Endothelial cell of umbilical vein (primary cell): ENCODE data around the gene PIK3C2G. TPM values are rescaled to one million over a fixed set of nuclear protein-coding genes. Genes with fewer than 3 reads are reported as not detected.

Experiments
- BruUV-seq: library from RNA; stranded (reverse); fragments of 400-500 nt; replicated peaks from 2 replicates; lab custom pipeline; 2021; lab: Mats Ljungman, UMichigan
- CTCF ChIA-PET: fragments of 300-600, 350-600 bp; sonication (Branson Sonifier 250); formaldehyde crosslinking; loops from one replicate; lab custom pipeline; 2021; ENCODE audit warnings: antibody characterized with exemption, inconsistent platforms; lab: Charles Lee
- POLR2A ChIA-PET: fragments of 300-600, 350-600 bp; sonication (Branson Sonifier 250); formaldehyde crosslinking; loops from one replicate; lab custom pipeline; 2021; ENCODE audit warnings: antibody characterized with exemption, inconsistent platforms; lab: Charles Lee
- DNase-seq: peaks from one replicate; pipeline ENCODE4 v3.0.0-alpha.2; 2011; ENCODE audit warnings: low read depth, low spot score
- FAIRE-seq: peaks from 2 replicates; lab custom pipeline; 2011; peaks lifted over from hg19 to GRCh38; lab: Jason Lieb, UNC
- H2AFZ ChIP-seq: 2 replicates; pipeline ENCODE4 v1.6.0; 2012; ENCODE audit warnings: low read depth, low read length, control low read depth, inconsistent platforms
- H3K27ac ChIP-seq: 2 replicates; pipeline ENCODE4 v1.5.1; 2011; ENCODE audit warnings: low read depth, mild to moderate bottlenecking, control low read depth, low read length, moderate library complexity; ENCODE audit not compliant: insufficient read depth
- H3K27me3 ChIP-seq, 2 experiments: 2 replicates each; pipeline versions ENCODE4 v1.6.0 to v1.6.1; 2011; ENCODE audit warnings: low read length in 2 of 2, mixed read lengths in 1 of 2; ENCODE audit not compliant: control insufficient read depth in 2 of 2, insufficient read depth in 2 of 2
- H3K36me3 ChIP-seq, 2 experiments: 2 replicates in 1 of 2; 3 replicates in 1 of 2; pipeline ENCODE4 v1.5.1; 2011; ENCODE audit warnings: low read length in 2 of 2, mild to moderate bottlenecking in 1 of 2, moderate library complexity in 1 of 2; ENCODE audit not compliant: control insufficient read depth in 2 of 2, insufficient read depth in 2 of 2; ENCODE audit errors: extremely low read depth in 1 of 2
- H3K4me1 ChIP-seq: 3 replicates; pipeline ENCODE4 v1.5.1; 2011; ENCODE audit warnings: mild to moderate bottlenecking, low read length; ENCODE audit not compliant: control insufficient read depth, insufficient read depth; ENCODE audit errors: extremely low read depth
- H3K4me2 ChIP-seq: 2 replicates; pipeline ENCODE4 v1.6.1; 2011; ENCODE audit warnings: low read length, control low read depth, mixed read lengths; ENCODE audit not compliant: insufficient read depth
- H3K4me3 ChIP-seq, 3 experiments: fragments of 200-600 bp in 1 of 3; sonication (generic), shearing (Covaris generic) in 1 of 3; replicated peaks in 1 of 3; 2 replicates each; pipeline ENCODE4 v1.5.1; 2011 to 2016; ENCODE audit warnings: control low read depth in 3 of 3, low read length in 3 of 3, mild to moderate bottlenecking in 2 of 3, inconsistent platforms in 1 of 3, low read depth in 1 of 3, moderate library complexity in 1 of 3; ENCODE audit not compliant: insufficient read depth in 1 of 3
- H3K79me2 ChIP-seq: 2 replicates; pipeline ENCODE4 v1.6.0; 2012; ENCODE audit warnings: low read length, inconsistent platforms; ENCODE audit not compliant: control insufficient read depth, insufficient read depth
- H3K9ac ChIP-seq: replicated peaks from 2 replicates; pipeline ENCODE3; 2011; ENCODE audit warnings: low read length, control low read depth; ENCODE audit not compliant: insufficient read depth; ENCODE audit errors: extremely low read depth
- H3K9me1 ChIP-seq: replicated peaks from 3 replicates; pipeline ENCODE4 v1.6.0; 2011; ENCODE audit warnings: mild to moderate bottlenecking, low read length; ENCODE audit not compliant: control insufficient read depth, insufficient read depth; ENCODE audit errors: extremely low read depth
- H3K9me3 ChIP-seq: replicated peaks from 2 replicates; pipeline ENCODE4 v1.5.1; 2012; ENCODE audit warnings: low read length, inconsistent platforms; ENCODE audit not compliant: control insufficient read depth, insufficient read depth
- H4K20me1 ChIP-seq: replicated peaks from 2 replicates; pipeline ENCODE3; 2011; ENCODE audit warnings: mild to moderate bottlenecking, low read length; ENCODE audit not compliant: control insufficient read depth, insufficient read depth; ENCODE audit errors: extremely low read depth
- CTCF ChIP-seq, 2 donors: IDR thresholded peaks; 1 replicate in 1 of 2; 2 replicates in 1 of 2; pipeline ENCODE4 v1.5.1; 2011; ENCODE audit warnings: low read length in 2 of 2, mild to moderate bottlenecking in 2 of 2, moderate library complexity in 2 of 2, control low read depth in 1 of 2, inconsistent platforms in 1 of 2, low read depth in 1 of 2; ENCODE audit not compliant: insufficient read depth in 1 of 2; ENCODE audit errors: extremely low read depth in 1 of 2
- EZH2 ChIP-seq: IDR thresholded peaks from 2 replicates; pipeline ENCODE4 v1.6.1; 2012; ENCODE audit warnings: borderline replicate concordance, low read depth, mild to moderate bottlenecking, moderate library complexity, low read length, inconsistent platforms; ENCODE audit not compliant: severe bottlenecking
- FOS ChIP-seq: IDR thresholded peaks from 2 replicates; pipeline ENCODE4 v1.6.1; 2011; ENCODE audit warnings: mild to moderate bottlenecking, low read length, moderate library complexity, borderline replicate concordance; ENCODE audit not compliant: insufficient read depth
- GATA2 ChIP-seq: IDR thresholded peaks from 2 replicates; pipeline ENCODE4 v1.7.0; 2011; ENCODE audit warnings: low read depth, mild to moderate bottlenecking, moderate library complexity, mixed read lengths, low read length; ENCODE audit not compliant: insufficient read length, insufficient read depth
- JUN ChIP-seq: IDR thresholded peaks from 2 replicates; pipeline ENCODE4 v1.6.1; 2011; ENCODE audit warnings: borderline replicate concordance, low read depth; ENCODE audit not compliant: insufficient read length, insufficient read depth
- MAX ChIP-seq: IDR thresholded peaks from 2 replicates; pipeline ENCODE4 v1.6.1; 2011; ENCODE audit not compliant: insufficient read depth, insufficient read length
- MYC ChIP-seq: IDR thresholded peaks from one replicate; pipeline ENCODE4 v1.6.1; 2011; ENCODE audit warnings: mild to moderate bottlenecking, low read depth, low read length
- POLR2A ChIP-seq: IDR thresholded peaks from 2 replicates; pipeline ENCODE4 v1.6.1; 2012; ENCODE audit warnings: low read depth, mild to moderate bottlenecking, control low read depth, low read length
- POLR2AphosphoS5 ChIP-seq: IDR thresholded peaks from 2 replicates; pipeline ENCODE4 v1.6.1; 2012; ENCODE audit warnings: low read depth, mild to moderate bottlenecking, control low read depth, low read length, moderate library complexity; ENCODE audit not compliant: insufficient read depth
- dilution Hi-C: fragments of 300-500 bp; cut with MboI; formaldehyde crosslinking; loops from one replicate; pipeline ENCODE4 v1.15.0; 2019; ENCODE audit warnings: low sequenced_read_pairs; ENCODE audit not compliant: extremely low pct_ligation_motif_present
- intact Hi-C: fragments of 100-400 bp; cut with micrococcal nuclease; formaldehyde crosslinking; loops from one replicate; pipeline ENCODE4 v1.10.0; 2022
- polyA plus RNA-seq, 4 experiments: library from polyadenylated mRNA; depleted of rRNA in 3 of 4; stranded (reverse) in 3 of 4; unstranded in 1 of 4; fragments of >200 nt; gene quantifications; 2 replicates each; pipeline versions ENCODE4 v1.2.1 to v1.2.3, GENCODE V29; 2011 to 2012; ENCODE audit warnings: missing spikeins in 1 of 4
- total RNA-seq: library from RNA; stranded (reverse); gene quantifications from 2 replicates; pipeline ENCODE4 v1.2.3, GENCODE V29; 2021

Gene PIK3C2G
- total and polyA plus RNA-seq, 2 donors (not counting 3 experiments of a cell fraction or from before 2014, with no cell fraction given) = not detected

GRCh38 chr12:18486036-18486435, 224.7 kb downstream of the PIK3C2G start:
- POLR2A ChIA-PET = no interaction called here
- Histone ChIP-seq H3K79me2 (no peaks in the 10 kb centered on the region), H3K9me1 (no peaks in the 10 kb centered on the region), H3K4me2 (no peak overlapping the region), H3K4me3 (no peak overlapping the region), H3K9me3 (no peaks in the 10 kb centered on the region), H3K36me3 (no peaks in the 10 kb centered on the region), H3K4me1 (no peaks in the 10 kb centered on the region), H2AFZ (no peak overlapping the region), H3K27me3 (no peaks in the 10 kb centered on the region), H4K20me1 (no peaks in the 10 kb centered on the region), H3K27ac (no peak overlapping the region), H3K9ac (no peak overlapping the region)
- DNase-seq (no peak), FAIRE-seq (no peak)
- no TSS peak for BruUV-seq
- dilution Hi-C loops = no loop called here
- TF ChIP-seq JUN (no peak), EZH2 (no peak), FOS (no peak), MAX (no peak), POLR2A (no peak), CTCF (IDR thresholded peaks at IDR 0.05; ENCODE audit: extremely low read depth in 1 of 2, insufficient read depth in 1 of 2, low read depth in 1 of 2, low read length in 2 of 2) (no peak), MYC (no peak), POLR2AphosphoS5 (no peak), GATA2 (no peak)
- CTCF ChIA-PET = no interaction called here
- intact Hi-C loops = no loop called here
